Panc1 (cell line): ENCODE data around the gene PSMC1. TPM values are rescaled to one million over a fixed set of nuclear protein-coding genes. Genes with fewer than 3 reads are reported as not detected.
"Not testable (repeated sequence)": the region's sequence is repeated elsewhere in the genome, so short reads cannot be mapped to it uniquely, and the experiment has no call there.

Experiments
- ATAC-seq: fragments of 200-7000 bp; cut with Tn5 transposase; 2 replicates; pipeline ENCODE4 v1.9.1; 2020; ENCODE audit warnings: mild to moderate bottlenecking, moderate library complexity
- BruUV-seq: library from RNA; stranded (reverse); fragments of 400-500 nt; replicated peaks from 2 replicates; lab custom pipeline; 2021; lab: Mats Ljungman, UMichigan
- CTCF ChIA-PET: fragments of 300-600 bp; sonication (Branson Sonifier 250); formaldehyde crosslinking; loops from one replicate; lab custom pipeline; 2022; ENCODE audit warnings: antibody characterized with exemption; lab: Charles Lee
- POLR2A ChIA-PET: fragments of 300-600 bp; sonication (Branson Sonifier 250); formaldehyde crosslinking; loops from one replicate; lab custom pipeline; 2022; ENCODE audit warnings: antibody characterized with exemption; lab: Charles Lee
- DNase-seq: peaks from one replicate; pipeline ENCODE4 v3.0.0-alpha.2; 2010; ENCODE audit warnings: low read depth, low spot score
- H3K27ac ChIP-seq: 2 replicates; pipeline ENCODE4 v1.5.1; 2011; ENCODE audit warnings: mild to moderate bottlenecking, low read length, inconsistent platforms
- H3K27me3 ChIP-seq: fragments of 200-500 bp; sonication (Bioruptor generic); 2 replicates; pipeline ENCODE4 v1.6.0; 2014; ENCODE audit warnings: low read length, inconsistent platforms; ENCODE audit not compliant: control insufficient read depth, insufficient read depth
- H3K36me3 ChIP-seq: fragments of 200-500 bp; sonication (Bioruptor generic); 2 replicates; pipeline ENCODE4 v1.5.1; 2014; ENCODE audit warnings: inconsistent platforms, mild to moderate bottlenecking, low read length, moderate library complexity; ENCODE audit not compliant: control insufficient read depth, insufficient read depth
- H3K4me1 ChIP-seq: 2 replicates; pipeline ENCODE4 v1.5.1; 2011; ENCODE audit warnings: inconsistent platforms, mild to moderate bottlenecking, low read length, moderate library complexity; ENCODE audit not compliant: control insufficient read depth, insufficient read depth
- H3K4me3 ChIP-seq, 2 experiments: 2 replicates each; pipeline ENCODE4 v1.5.1; 2011 to 2012; ENCODE audit warnings: low read depth in 2 of 2, low read length in 2 of 2, mild to moderate bottlenecking in 2 of 2, inconsistent platforms in 1 of 2, moderate library complexity in 1 of 2
- H3K9me3 ChIP-seq: fragments of 200-500 bp; sonication (Bioruptor generic); 2 replicates; pipeline ENCODE4 v1.5.1; 2014; ENCODE audit warnings: low read depth, mild to moderate bottlenecking, inconsistent platforms, low read length, moderate library complexity; ENCODE audit not compliant: control insufficient read depth, insufficient read depth
- CTCF ChIP-seq: fragments of 450-650 bp; IDR thresholded peaks from 2 replicates; pipeline ENCODE4 v1.5.1; 2017; ENCODE audit warnings: mild to moderate bottlenecking
- POLR2AphosphoS5 ChIP-seq: IDR thresholded peaks from 2 replicates; pipeline ENCODE4 v1.6.1; 2012; ENCODE audit warnings: mild to moderate bottlenecking, low read depth, low read length, moderate library complexity
- REST ChIP-seq, 2 experiments: IDR thresholded peaks; 2 replicates each; pipeline ENCODE4 v1.6.1; 2011 to 2012; ENCODE audit warnings: low read depth in 2 of 2, control low read depth in 1 of 2, low read length in 1 of 2, mild to moderate bottlenecking in 1 of 2, moderate library complexity in 1 of 2; ENCODE audit not compliant: insufficient read depth in 1 of 2
- SIN3A ChIP-seq: IDR thresholded peaks from 2 replicates; pipeline ENCODE4 v1.6.1; 2012; ENCODE audit warnings: low read depth, mild to moderate bottlenecking, low read length, moderate library complexity, borderline replicate concordance; ENCODE audit not compliant: insufficient read depth
- TCF7L2 ChIP-seq: IDR thresholded peaks from 2 replicates; pipeline ENCODE4 v1.6.1; 2011; ENCODE audit warnings: mild to moderate bottlenecking, low read depth, low read length, inconsistent platforms
- in situ Hi-C: cut with HindIII; loops from 2 replicates; pipeline ENCODE4 v1.10.0; 2016; ENCODE audit warnings: low sequenced_read_pairs, low pct_unique_long_range_greater_than_20kb
- intact Hi-C: fragments of 100-400 bp; cut with micrococcal nuclease; formaldehyde crosslinking; loops from one replicate; pipeline ENCODE4 v1.10.0; 2022; ENCODE audit not compliant: unreplicated experiment
- total RNA-seq: library from RNA; stranded (reverse); gene quantifications from one replicate; pipeline ENCODE4 v1.2.1, GENCODE V29; 2021; ENCODE audit not compliant: unreplicated experiment

The PSMC1 gene
- total RNA-seq, 1 experiment from 2014 or later, result 112 TPM

- in situ Hi-C loops, result no loop called here
Observed at GRCh38 chr14:90228478-90228877, 27.9 kb upstream of the PSMC1 start.

GRCh38 chr14:90229942-90230341, 26.4 kb upstream of the PSMC1 start:
- H3K9me3 ChIP-seq, in situ Hi-C loops, H3K4me3 ChIP-seq, DNase-seq, H3K36me3 ChIP-seq, H3K27ac ChIP-seq, intact Hi-C loops, ATAC-seq, H3K27me3 ChIP-seq, BruUV-seq, H3K4me1 ChIP-seq, POLR2A ChIA-PET, CTCF ChIA-PET: not testable (repeated sequence)

More at GRCh38 chr14:90228478-90228877, 27.9 kb upstream of the PSMC1 start:
- no TSS peak for BruUV-seq
- Histone ChIP-seq H3K27me3 (no peaks in the 10 kb centered on the region), H3K36me3 (no peaks in the 10 kb centered on the region), H3K4me1 (no peaks in the 10 kb centered on the region), H3K27ac (no peak overlapping the region), H3K4me3 (no peak overlapping the region), H3K9me3 (no peaks in the 10 kb centered on the region)
- CTCF ChIA-PET, result no interaction called here
- ATAC-seq (no peak), DNase-seq (no peak)
- no peak for TF ChIP-seq CTCF
- no peak for TF ChIP-seq POLR2AphosphoS5
- TF ChIP-seq TCF7L2, result no peak
- TF ChIP-seq REST (IDR thresholded peaks at IDR 0.05; ENCODE audit: insufficient read depth in 1 of 2, low read depth in 2 of 2, low read length in 1 of 2), result no peak
- TF ChIP-seq SIN3A, result no peak
- POLR2A ChIA-PET, result no interaction called here
- intact Hi-C loops, result no loop called here

- ChIA-PET CTCF (interaction anchor here (0.7 to 1.0 kb wide), 2 partner anchors 22 to 262 kb away, joined by 3 read pairs; no protein-coding TSS in a partner anchor), POLR2A (no interaction called here)
- TF ChIP-seq TCF7L2 (no peak), SIN3A (no peak), CTCF (peak; percentile 91)
- Histone ChIP-seq H3K4me3 (no peak overlapping the region), H3K27me3 (no peaks in the 10 kb centered on the region), H3K36me3 (no peaks in the 10 kb centered on the region), H3K27ac (no peak overlapping the region), H3K4me1 (no peaks in the 10 kb centered on the region), H3K9me3 (peaks cover 7% of the 10 kb centered on the region)
- BruUV-seq, result no TSS peak
- ATAC-seq, result peak; percentile 91
- intact Hi-C loops, result loop anchor here (2.0 to 5.0 kb wide), 2 partner anchors 123 to 263 kb away; no protein-coding TSS in a partner anchor
- in situ Hi-C loops, result no loop called here
- peak; percentile 60 for DNase-seq
Observed at GRCh38 chr14:90235179-90235976, 21.0 kb upstream of the PSMC1 start.
